HG03045 (cell line): ENCODE measurements around the gene FAM53C.
"Not testable (repeated sequence)": the region's sequence is repeated elsewhere in the genome, so short reads cannot be mapped to it uniquely, and the experiment has no call there.

Experiments used
- ATAC-seq: cut with Tn5 transposase; IDR thresholded peaks from one replicate; pipeline ENCODE4 v1.9.1; 2021; ENCODE audit warnings: mild to moderate bottlenecking, moderate library complexity; ENCODE audit not compliant: unreplicated experiment

FAM53C gene

DNA sequence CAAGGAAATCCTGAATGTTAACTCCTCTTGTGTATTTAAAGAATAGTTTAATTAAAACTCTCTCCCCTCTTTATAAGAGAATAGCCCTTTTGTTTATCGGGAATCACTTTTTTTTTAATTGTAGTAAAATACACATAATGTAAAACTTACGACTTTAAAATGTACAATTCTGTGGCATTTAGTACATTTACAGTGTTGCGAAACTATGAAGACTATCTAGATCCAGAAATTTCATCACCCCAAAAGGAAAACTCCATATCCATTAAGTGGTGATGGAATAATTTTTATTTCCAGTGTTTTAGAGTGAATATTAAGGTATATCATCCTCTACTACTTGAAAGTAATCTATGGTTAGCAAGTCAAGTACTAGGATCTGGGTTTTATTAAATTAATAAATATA lies 51.3 kb downstream of the FAM53C start:
- no peak for ATAC-seq

DNA sequence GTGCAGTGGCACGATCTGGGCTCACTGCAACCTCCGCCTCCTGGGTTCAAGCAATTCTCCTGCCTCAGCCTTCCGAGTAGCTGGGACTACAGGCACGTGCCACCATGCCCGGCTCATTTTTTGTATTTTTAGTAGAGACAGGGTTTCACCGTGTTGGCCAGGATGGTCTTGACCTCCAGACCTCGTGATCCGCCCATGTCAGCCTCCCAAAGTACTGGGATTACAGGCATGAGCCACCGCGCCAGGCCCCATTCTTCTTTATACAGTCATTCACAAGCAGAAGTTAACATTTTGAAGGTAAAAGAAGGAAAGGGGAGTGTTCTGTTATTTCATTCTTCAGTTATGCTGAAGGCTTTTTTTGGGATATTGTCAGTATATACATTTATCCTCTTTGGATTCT lies 51.8 kb downstream of the FAM53C start:
- not testable (repeated sequence) for ATAC-seq

DNA sequence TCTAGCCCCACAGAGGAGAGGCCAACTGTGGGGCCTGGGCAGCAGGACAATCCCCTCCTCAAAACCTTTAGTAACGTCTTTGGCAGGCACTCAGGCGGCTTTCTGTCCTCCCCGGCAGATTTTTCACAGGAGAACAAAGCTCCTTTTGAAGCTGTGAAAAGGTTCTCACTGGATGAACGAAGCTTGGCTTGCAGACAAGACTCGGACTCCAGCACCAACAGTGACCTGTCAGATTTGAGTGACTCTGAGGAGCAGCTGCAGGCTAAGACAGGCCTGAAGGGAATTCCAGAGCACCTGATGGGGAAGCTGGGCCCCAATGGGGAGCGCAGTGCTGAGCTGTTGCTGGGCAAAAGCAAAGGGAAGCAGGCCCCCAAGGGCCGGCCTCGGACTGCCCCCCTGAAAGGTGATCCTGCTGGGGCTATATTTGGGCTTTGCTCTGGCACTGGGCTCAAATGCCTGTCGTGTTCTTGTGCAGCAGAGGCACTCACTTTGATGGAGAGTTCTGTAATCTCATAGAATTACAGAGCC lies 53.9 kb downstream of the FAM53C start:
- no peak for ATAC-seq
